Dendritic cell treated with granulocyte-macrophage colony-stimulating factor and Interleukin-4, amounts not matched to agents 40 ng/mL and 50 ng/mL, for 4 days (primary cell): Measurements from ENCODE around the gene SYT8.

ENCODE experiments used
- H3K27ac Mint-ChIP-seq: one replicate; pipeline ENCODE4 v1.8.0; 2022; ENCODE audit warnings: mild to moderate bottlenecking, mixed read lengths
- H3K27me3 Mint-ChIP-seq: one replicate; pipeline ENCODE4 v1.8.0; 2022; ENCODE audit warnings: mild to moderate bottlenecking, mixed read lengths
- H3K36me3 Mint-ChIP-seq: one replicate; pipeline ENCODE4 v1.8.0; 2022; ENCODE audit warnings: low read depth, mixed read lengths
- H3K4me1 Mint-ChIP-seq: one replicate; pipeline ENCODE4 v1.8.0; 2022; ENCODE audit warnings: low read depth, mixed read lengths
- H3K4me3 Mint-ChIP-seq: one replicate; pipeline ENCODE4 v1.8.0; 2022; ENCODE audit warnings: mild to moderate bottlenecking, moderate library complexity, mixed read lengths
- H3K9me3 Mint-ChIP-seq: one replicate; pipeline ENCODE4 v1.8.0; 2022; ENCODE audit warnings: mixed read lengths
- intact Hi-C: fragments of 100-400 bp; cut with micrococcal nuclease; formaldehyde crosslinking; loops from one replicate; pipeline ENCODE4 v1.15.0; 2022

SYT8 gene

DNA sequence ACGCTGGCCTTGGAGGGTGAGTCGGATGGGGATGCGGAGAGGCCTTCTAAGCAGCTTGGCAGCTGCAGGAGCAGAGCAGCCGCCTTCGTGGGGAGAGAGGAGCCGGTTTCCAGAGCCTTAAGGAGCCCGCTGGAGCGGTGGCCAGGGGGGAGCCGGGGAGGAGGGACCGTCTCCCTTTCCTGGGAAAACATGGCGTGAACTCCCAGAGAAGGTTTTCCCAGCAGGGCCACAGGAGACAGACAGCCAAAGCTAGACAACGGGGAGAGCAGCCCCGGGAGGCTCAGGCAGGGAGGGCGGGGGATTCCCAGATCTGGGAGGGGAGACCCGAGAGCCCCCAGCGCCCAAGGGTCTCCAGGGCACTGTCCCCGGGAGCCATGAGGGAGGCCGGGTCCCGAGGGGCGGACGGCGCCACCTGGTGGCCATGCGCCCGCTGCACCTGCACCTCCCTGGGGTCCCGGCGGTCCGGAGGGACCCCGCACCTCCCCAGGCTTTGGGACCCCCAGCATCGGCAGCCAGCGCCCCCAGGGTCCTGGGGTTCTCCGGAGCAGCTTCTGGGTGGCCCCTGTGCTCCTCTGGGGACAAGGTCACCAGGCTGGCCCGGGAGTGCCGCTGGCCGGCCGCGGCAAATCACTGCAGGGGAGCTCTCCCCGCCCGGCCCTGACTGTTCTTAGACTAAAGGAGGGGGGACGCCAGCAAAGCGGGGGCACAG, 2.4 kb upstream of the SYT8 start:
- intact Hi-C loops, result loop anchor here (1.0 to 2.0 kb wide), 3 partner anchors 126 to 318 kb away; no protein-coding TSS in a partner anchor
- peaks cover 81% of the 10 kb centered on the region for H3K27me3 Mint-ChIP-seq

DNA sequence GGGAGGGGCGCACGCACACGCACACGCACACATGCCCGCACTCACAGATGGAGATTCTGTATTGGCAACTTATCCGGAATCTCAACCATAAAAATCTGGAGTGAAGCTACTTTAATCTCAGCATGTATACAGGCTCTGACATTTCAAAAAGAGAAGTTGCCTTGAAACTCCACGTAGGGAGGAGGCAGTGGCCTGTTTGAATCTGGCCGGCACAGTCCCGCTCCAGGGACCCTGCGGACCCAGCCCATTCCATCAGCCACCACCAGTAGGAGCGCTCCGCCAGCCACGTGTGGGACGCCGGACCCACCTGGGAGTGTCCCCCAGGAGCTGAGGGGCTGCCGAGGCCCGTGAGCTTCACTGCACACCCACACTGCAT, 1.9 kb upstream of the SYT8 start:
- intact Hi-C loops, result loop anchor here (1.0 to 2.0 kb wide), 3 partner anchors 127 to 318 kb away; no protein-coding TSS in a partner anchor
- H3K27me3 Mint-ChIP-seq, result peaks cover 77% of the 10 kb centered on the region

More for the DNA sequence above, 2.4 kb upstream of the SYT8 start:
- no peaks in the 10 kb centered on the region for H3K36me3 Mint-ChIP-seq
- no peaks in the 10 kb centered on the region for H3K9me3 Mint-ChIP-seq
- peak overlapping the region; percentile 30 for H3K4me3 Mint-ChIP-seq
- H3K27ac Mint-ChIP-seq, result no peak overlapping the region
- H3K4me1 Mint-ChIP-seq, result peaks cover 24% of the 10 kb centered on the region

DNA sequence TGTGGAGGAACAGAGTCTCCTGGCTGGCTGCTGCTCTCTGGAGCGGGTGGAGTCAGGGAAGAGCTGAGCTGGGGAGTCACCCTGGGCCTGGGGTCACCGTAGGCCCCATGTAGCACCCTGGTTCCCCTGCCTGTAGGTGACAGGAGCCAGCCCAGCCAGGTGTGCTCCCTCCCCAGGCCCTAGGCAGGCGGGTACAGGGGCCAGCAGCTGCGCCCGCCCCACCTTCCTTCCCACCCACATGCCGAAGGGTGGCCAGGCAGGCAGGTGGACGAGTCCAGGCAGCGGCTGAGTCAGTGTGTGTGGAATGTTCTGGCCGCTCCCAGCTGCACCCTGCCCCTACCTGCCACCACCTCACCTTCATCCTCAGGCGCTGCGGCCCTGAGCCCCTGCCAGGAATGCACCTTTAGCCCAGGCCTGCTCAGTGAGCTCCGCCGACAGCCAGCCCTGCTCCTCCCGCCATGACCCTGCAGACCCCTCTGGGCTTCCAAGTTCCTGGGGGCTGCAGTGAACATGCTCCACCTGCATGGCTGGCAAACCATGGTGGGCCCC, 654 bp upstream of the SYT8 start:
- intact Hi-C loops, result no loop called here

More for the DNA sequence above, 1.9 kb upstream of the SYT8 start:
- Mint-ChIP-seq H3K36me3 (no peaks in the 10 kb centered on the region), H3K27ac (no peak overlapping the region), H3K4me3 (peak overlapping the region; percentile 4), H3K4me1 (peaks cover 29% of the 10 kb centered on the region), H3K9me3 (no peaks in the 10 kb centered on the region)

GRCh38 chr11:1835671-1836010, 851 bp downstream of the SYT8 start:
- Mint-ChIP-seq H3K4me3 (no peak overlapping the region), H3K9me3 (no peaks in the 10 kb centered on the region), H3K27ac (no peak overlapping the region), H3K4me1 (peaks cover 48% of the 10 kb centered on the region), H3K27me3 (peaks cover 50% of the 10 kb centered on the region), H3K36me3 (no peaks in the 10 kb centered on the region)
- intact Hi-C loops, result loop anchor here (5.0 kb wide), 1 partner anchor 82 kb away; the partner anchor contains the start of gene TNNT3

More for the DNA sequence above, 654 bp upstream of the SYT8 start:
- no peak overlapping the region for H3K4me3 Mint-ChIP-seq
- no peak overlapping the region for H3K27ac Mint-ChIP-seq
- H3K9me3 Mint-ChIP-seq, result no peaks in the 10 kb centered on the region
- H3K27me3 Mint-ChIP-seq, result peaks cover 65% of the 10 kb centered on the region
- H3K36me3 Mint-ChIP-seq, result no peaks in the 10 kb centered on the region
- peaks cover 41% of the 10 kb centered on the region for H3K4me1 Mint-ChIP-seq

GRCh38 chr11:1836011-1836945, 1.5 kb downstream of the SYT8 start:
- peaks cover 44% of the 10 kb centered on the region for H3K27me3 Mint-ChIP-seq
- intact Hi-C loops, result loop anchor here (5.0 kb wide), 1 partner anchor 81 kb away; the partner anchor contains the start of gene TNNT3
- H3K27ac Mint-ChIP-seq, result no peak overlapping the region
- no peak overlapping the region for H3K4me3 Mint-ChIP-seq
- peaks cover 53% of the 10 kb centered on the region for H3K4me1 Mint-ChIP-seq
- no peaks in the 10 kb centered on the region for H3K36me3 Mint-ChIP-seq
- no peaks in the 10 kb centered on the region for H3K9me3 Mint-ChIP-seq

DNA sequence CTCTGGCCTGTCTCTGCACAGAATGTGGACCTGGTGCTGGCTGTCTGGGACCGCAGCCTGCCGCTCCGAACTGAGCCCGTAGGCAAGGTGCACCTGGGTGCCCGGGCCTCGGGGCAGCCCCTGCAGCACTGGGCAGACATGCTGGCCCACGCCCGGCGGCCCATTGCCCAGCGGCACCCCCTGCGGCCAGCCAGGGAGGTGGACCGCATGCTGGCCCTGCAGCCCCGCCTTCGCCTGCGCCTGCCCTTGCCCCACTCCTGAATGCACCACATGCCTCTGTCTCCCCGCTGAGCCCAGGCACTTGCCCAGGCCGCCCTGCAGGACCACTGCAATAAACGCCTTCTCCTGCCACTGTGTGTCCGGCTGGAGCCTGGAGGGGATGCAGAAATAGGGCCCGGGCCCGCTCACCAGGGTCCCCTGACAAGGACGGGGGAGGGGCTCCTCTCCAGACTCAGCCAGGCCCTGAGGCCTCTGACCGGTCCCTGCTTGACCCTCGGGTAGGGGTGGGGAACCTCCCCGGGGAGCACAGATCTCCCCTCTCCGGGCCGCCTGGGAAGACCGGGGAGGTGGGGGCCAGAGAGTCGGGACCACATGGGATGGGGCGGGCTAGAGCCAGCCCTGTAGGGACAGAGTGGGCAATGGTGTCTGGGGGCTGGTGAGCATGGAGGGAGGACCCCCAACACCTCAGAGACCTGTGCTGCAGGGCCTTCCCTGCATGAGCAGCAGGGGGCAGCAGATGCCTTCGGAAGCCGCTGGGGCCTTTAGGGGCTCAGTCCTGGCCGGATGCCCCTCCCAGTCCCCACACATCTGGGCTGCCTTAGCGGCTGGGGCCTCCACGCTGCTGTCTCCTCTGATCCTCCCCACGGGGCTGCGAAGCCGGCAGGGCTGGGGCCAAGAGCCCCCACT, 2.6 kb downstream of the SYT8 start:
- Mint-ChIP-seq H3K27ac (no peak overlapping the region), H3K36me3 (no peaks in the 10 kb centered on the region), H3K27me3 (peaks cover 34% of the 10 kb centered on the region), H3K9me3 (no peaks in the 10 kb centered on the region), H3K4me1 (peaks cover 56% of the 10 kb centered on the region), H3K4me3 (no peak overlapping the region)
- intact Hi-C loops, result loop anchor here (5.0 kb wide), 1 partner anchor 80 kb away; the partner anchor contains the start of gene TNNT3

DNA sequence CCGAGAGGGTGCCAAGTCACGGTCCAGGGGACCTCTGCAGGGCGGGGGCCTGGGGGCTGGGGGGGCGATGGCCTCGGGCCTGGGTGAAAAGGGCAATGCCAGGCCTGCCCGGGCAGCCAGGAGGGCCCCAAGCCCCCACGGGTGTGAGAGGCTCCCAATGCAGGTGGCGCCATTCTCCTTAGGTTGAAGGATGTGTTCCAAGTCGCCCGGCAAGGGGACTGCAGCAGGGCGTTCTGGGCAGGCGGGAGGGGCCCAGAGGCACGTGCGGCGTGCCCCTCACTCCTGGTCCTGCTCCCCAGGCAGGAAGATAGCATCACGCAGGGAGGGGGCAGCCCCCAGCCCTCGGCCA, 3.3 kb downstream of the SYT8 start:
- Mint-ChIP-seq H3K27me3 (peaks cover 34% of the 10 kb centered on the region), H3K36me3 (no peaks in the 10 kb centered on the region), H3K4me3 (no peak overlapping the region), H3K9me3 (no peaks in the 10 kb centered on the region), H3K27ac (peak overlapping the region; percentile 61), H3K4me1 (peaks cover 56% of the 10 kb centered on the region)
- intact Hi-C loops, result loop anchor here (5.0 kb wide), 1 partner anchor 79 kb away; the partner anchor contains the start of gene TNNT3

DNA sequence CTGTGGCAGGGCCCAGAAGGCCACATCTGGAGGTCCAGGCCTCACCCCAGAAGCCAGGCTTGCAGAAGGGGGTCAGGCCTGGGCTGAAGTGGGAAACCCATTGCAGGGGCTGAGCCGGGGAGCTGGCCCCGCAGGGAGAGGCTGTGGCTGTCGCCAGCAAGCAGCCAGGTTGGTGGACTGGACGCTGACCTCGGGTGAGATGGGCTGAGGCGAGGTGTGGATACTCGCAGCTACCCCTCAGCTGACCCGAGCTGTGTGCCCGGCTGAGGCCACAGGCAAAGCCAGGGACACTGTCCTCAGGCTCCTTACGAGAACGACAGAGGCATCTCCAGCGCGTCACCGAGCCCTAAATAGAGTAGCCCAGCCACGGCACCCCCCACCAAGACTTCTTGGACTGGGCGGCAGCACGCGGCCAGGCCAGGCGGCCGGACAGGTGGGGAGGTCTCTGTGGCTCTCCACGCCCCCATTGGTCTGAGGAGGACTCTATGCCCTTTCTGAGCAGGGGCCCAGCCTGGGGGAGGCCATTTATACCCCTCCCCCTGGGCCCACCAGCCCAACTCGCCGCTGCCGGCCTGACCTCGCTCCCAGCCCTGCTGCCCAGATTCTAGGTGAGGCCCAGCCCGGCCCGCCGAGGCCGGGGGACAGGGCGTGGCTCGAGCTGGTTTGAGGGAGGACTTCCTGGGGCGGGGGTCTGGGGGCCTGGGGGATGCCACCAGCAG, 3.8 kb downstream of the SYT8 start, which contains the start of gene TNNI2:
TSS of gene TNNI2 (plus strand) at position 556 of the 719 bp plus-strand sequence. CDS start 716 bp downstream, outside the sequence.
- Mint-ChIP-seq H3K4me3 (no peak within 1 kb of the TSS), H3K36me3 (peaks cover 2% of the 10 kb centered on the region), H3K27ac (peak within 1 kb of the TSS; percentile 92), H3K27me3 (peaks cover 29% of the 10 kb centered on the region), H3K4me1 (peaks cover 56% of the 10 kb centered on the region), H3K9me3 (no peaks in the 10 kb centered on the region)
- intact Hi-C loops, result loop anchor here (5.0 kb wide), 1 partner anchor 79 kb away; the partner anchor contains the start of gene TNNT3

- intact Hi-C loops, result loop anchor here (5.0 kb wide), 1 partner anchor 78 kb away; the partner anchor contains the start of gene TNNT3
- peak overlapping the region; percentile 92 for H3K27ac Mint-ChIP-seq
- no peak overlapping the region for H3K4me3 Mint-ChIP-seq
Measured at GRCh38 chr11:1839204-1839923, 4.6 kb downstream of the SYT8 start.

DNA sequence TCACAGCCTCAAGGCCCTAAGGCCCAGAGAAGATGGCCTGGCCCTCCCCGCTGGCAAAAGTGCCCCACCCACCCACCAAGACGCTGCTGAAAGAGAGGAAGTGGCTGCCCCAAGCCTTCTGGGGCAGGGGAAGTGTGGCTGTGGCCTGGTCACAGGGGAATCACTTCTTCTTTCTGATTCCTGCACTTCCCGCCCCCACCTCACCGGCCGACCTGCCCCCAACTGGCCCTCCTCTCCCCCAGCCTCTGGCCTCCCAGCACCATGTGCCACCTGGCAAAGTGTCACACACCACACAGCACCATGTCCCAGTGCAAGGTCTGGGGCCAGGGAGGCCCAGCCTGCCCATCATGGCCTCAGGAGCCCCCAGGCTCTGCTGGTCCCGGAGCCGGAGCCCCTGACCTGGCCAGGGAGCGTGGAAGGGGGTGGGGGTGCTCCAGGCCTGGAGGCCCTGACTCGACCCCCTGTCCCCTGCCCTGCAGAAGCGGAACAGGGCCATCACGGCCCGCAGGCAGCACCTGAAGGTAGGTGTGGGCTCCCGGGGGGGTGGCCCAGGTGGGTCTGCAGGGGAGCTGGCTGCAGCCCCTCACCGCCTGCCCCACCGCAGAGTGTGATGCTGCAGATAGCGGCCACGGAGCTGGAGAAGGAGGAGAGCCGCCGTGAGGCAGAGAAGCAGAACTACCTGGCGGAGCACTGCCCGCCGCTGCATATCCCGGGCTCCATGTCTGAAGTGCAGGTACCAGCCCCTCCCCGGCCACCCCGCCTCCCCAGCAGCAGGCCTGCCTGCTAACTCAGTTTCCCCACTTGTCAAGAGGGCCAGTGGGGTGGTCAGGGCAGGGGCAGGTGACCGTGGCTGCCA, 5.4 kb downstream of the SYT8 start:
- peaks cover 12% of the 10 kb centered on the region for H3K36me3 Mint-ChIP-seq
- peak overlapping the region; percentile 92 for H3K27ac Mint-ChIP-seq
- no peaks in the 10 kb centered on the region for H3K9me3 Mint-ChIP-seq
- H3K4me3 Mint-ChIP-seq, result peak overlapping the region; percentile 42
- intact Hi-C loops, result loop anchor here (1.0 to 5.0 kb wide), 2 partner anchors 10 to 77 kb away; partner anchors contain the start of gene TNNT3
- H3K27me3 Mint-ChIP-seq, result peaks cover 14% of the 10 kb centered on the region
- H3K4me1 Mint-ChIP-seq, result peaks cover 71% of the 10 kb centered on the region

More at GRCh38 chr11:1839204-1839923, 4.6 kb downstream of the SYT8 start:
- Mint-ChIP-seq H3K9me3 (no peaks in the 10 kb centered on the region), H3K36me3 (peaks cover 6% of the 10 kb centered on the region), H3K4me1 (peaks cover 64% of the 10 kb centered on the region), H3K27me3 (peaks cover 22% of the 10 kb centered on the region)

DNA sequence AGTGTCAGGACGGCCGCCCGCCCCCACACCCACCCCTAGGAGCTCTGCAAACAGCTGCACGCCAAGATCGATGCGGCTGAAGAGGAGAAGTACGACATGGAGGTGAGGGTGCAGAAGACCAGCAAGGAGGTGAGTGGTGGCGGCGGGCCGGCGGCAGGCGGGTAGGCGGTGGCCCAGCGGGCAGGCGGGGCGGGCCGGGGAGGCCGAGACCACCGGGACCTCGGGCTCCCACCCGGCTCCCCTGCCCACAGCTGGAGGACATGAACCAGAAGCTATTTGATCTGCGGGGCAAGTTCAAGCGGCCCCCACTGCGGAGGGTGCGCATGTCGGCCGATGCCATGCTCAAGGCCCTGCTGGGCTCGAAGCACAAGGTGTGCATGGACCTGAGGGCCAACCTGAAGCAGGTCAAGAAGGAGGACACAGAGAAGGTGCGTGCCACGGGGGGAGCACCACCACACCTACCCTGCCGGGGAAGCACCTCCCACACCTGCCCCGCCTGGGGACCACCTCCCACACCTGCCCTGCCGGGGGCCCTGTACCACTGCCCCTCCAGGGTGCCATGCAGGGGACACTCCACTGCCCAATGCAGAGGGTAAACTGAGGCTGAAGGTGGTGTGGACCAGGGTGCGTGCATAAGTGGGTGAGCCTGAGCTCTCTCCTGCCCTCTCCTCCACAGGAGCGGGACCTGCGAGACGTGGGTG, 6.1 kb downstream of the SYT8 start:
- no peak overlapping the region for H3K4me3 Mint-ChIP-seq
- H3K27ac Mint-ChIP-seq, result peak overlapping the region; percentile 92

More for the DNA sequence above, 6.1 kb downstream of the SYT8 start:
- Mint-ChIP-seq H3K27me3 (peaks cover 8% of the 10 kb centered on the region), H3K9me3 (no peaks in the 10 kb centered on the region), H3K36me3 (peaks cover 16% of the 10 kb centered on the region), H3K4me1 (peaks cover 79% of the 10 kb centered on the region)
- intact Hi-C loops, result loop anchor here (1.0 kb wide), 1 partner anchor 9 kb away; no protein-coding TSS in a partner anchor
